SJSA1 (cell line): Measurements from ENCODE around the gene TJP3. TPM values are rescaled to one million over a fixed set of nuclear protein-coding genes. Genes with fewer than 3 reads are reported as not detected.

Source experiments
- DNase-seq, 2 experiments: peaks; one replicate each; pipeline ENCODE4 v3.0.0-alpha.2; 2015 to 2020; ENCODE audit warnings: low spot score in 2 of 2, low read depth in 1 of 2
- H3K27ac ChIP-seq: fragments of 250-450 bp; sonication (Bioruptor Pico); 2 replicates; pipeline ENCODE4 v1.5.1; 2020; ENCODE audit warnings: mild to moderate bottlenecking, moderate library complexity
- H3K27me3 ChIP-seq: fragments of 250-450 bp; sonication (Bioruptor Pico); replicated peaks from 2 replicates; pipeline ENCODE4 v1.5.1; 2020; ENCODE audit warnings: mild to moderate bottlenecking, moderate library complexity
- H3K36me3 ChIP-seq: fragments of 250-450 bp; sonication (Bioruptor Pico); 2 replicates; pipeline ENCODE4 v1.5.1; 2020; ENCODE audit warnings: mild to moderate bottlenecking
- H3K4me1 ChIP-seq: fragments of 250-450 bp; sonication (Bioruptor Pico); replicated peaks from 2 replicates; pipeline ENCODE4 v1.6.1; 2021; ENCODE audit warnings: mild to moderate bottlenecking
- H3K4me3 ChIP-seq: fragments of 250-450 bp; sonication (Bioruptor Pico); 2 replicates; pipeline ENCODE4 v1.5.1; 2020; ENCODE audit warnings: mild to moderate bottlenecking
- H3K9me3 ChIP-seq: fragments of 250-450 bp; sonication (Bioruptor Pico); replicated peaks from 2 replicates; pipeline ENCODE4 v1.5.1; 2020; ENCODE audit warnings: mild to moderate bottlenecking
- total RNA-seq: library from RNA; depleted of rRNA; stranded (reverse); fragments of >200 nt; shearing (Covaris generic); gene quantifications from 2 replicates; pipeline ENCODE4 v1.2.3, GENCODE V29; 2014

The TJP3 gene
- total RNA-seq, 1 experiment from 2014 or later: not detected

GRCh38 chr19:3691372-3691716 is 16.8 kb upstream of the TJP3 start:
- H3K36me3 ChIP-seq: peaks cover 4% of the 10 kb centered on the region; the same call in 1 of the 2 replicates
- H3K4me1 ChIP-seq: no peaks in the 10 kb centered on the region
- no peaks in the 10 kb centered on the region for H3K27me3 ChIP-seq
- H3K9me3 ChIP-seq: no peaks in the 10 kb centered on the region
- no peak for DNase-seq
- no peak overlapping the region for H3K4me3 ChIP-seq
- no peak overlapping the region for H3K27ac ChIP-seq

- H3K9me3 ChIP-seq: no peaks in the 10 kb centered on the region
- peaks cover 4% of the 10 kb centered on the region; the same call in 1 of the 2 replicates for H3K36me3 ChIP-seq
- H3K4me3 ChIP-seq: no peak overlapping the region
- H3K4me1 ChIP-seq: no peaks in the 10 kb centered on the region
- H3K27ac ChIP-seq: no peak overlapping the region
- no peaks in the 10 kb centered on the region for H3K27me3 ChIP-seq
- no peak for DNase-seq
Measured at GRCh38 chr19:3691726-3692125, 16.5 kb upstream of the TJP3 start.

GRCh38 chr19:3692141-3693024 is 15.8 kb upstream of the TJP3 start:
- Histone ChIP-seq H3K36me3 (peaks cover 4% of the 10 kb centered on the region; the same call in 1 of the 2 replicates), H3K9me3 (no peaks in the 10 kb centered on the region), H3K4me3 (no peak overlapping the region), H3K4me1 (no peaks in the 10 kb centered on the region), H3K27me3 (no peaks in the 10 kb centered on the region), H3K27ac (no peak overlapping the region)
- no peak for DNase-seq

GRCh38 chr19:3693025-3693925 is 14.9 kb upstream of the TJP3 start:
- no peak for DNase-seq
- Histone ChIP-seq H3K36me3 (peaks cover 7% of the 10 kb centered on the region; the same call in 1 of the 2 replicates), H3K9me3 (no peaks in the 10 kb centered on the region), H3K27ac (no peak overlapping the region), H3K27me3 (no peaks in the 10 kb centered on the region), H3K4me3 (no peak overlapping the region), H3K4me1 (peaks cover 2% of the 10 kb centered on the region; the same call in 1 of the 2 replicates)

- no peak for DNase-seq
- Histone ChIP-seq H3K27ac (no peak overlapping the region), H3K36me3 (peaks cover 11% of the 10 kb centered on the region), H3K4me3 (no peak overlapping the region), H3K4me1 (peaks cover 11% of the 10 kb centered on the region), H3K9me3 (no peaks in the 10 kb centered on the region), H3K27me3 (no peaks in the 10 kb centered on the region)
Measured at GRCh38 chr19:3694361-3695123, 13.6 kb upstream of the TJP3 start.

- no peak overlapping the region for H3K4me3 ChIP-seq
- no peak overlapping the region for H3K27ac ChIP-seq
- H3K9me3 ChIP-seq: no peaks in the 10 kb centered on the region
- H3K36me3 ChIP-seq: peaks cover 17% of the 10 kb centered on the region
- H3K27me3 ChIP-seq: no peaks in the 10 kb centered on the region
- DNase-seq: no peak
- peaks cover 12% of the 10 kb centered on the region for H3K4me1 ChIP-seq
Measured at GRCh38 chr19:3695124-3695733, 13.0 kb upstream of the TJP3 start.

- no peak for DNase-seq
- no peak overlapping the region for H3K27ac ChIP-seq
Measured at GRCh38 chr19:3695986-3696659, 12.1 kb upstream of the TJP3 start.

GRCh38 chr19:3696660-3696995 is 11.6 kb upstream of the TJP3 start:
- Histone ChIP-seq H3K27me3 (no peaks in the 10 kb centered on the region), H3K9me3 (no peaks in the 10 kb centered on the region), H3K4me1 (peaks cover 19% of the 10 kb centered on the region), H3K4me3 (no peak overlapping the region), H3K36me3 (peaks cover 17% of the 10 kb centered on the region), H3K27ac (no peak overlapping the region)
- DNase-seq: no peak

More at GRCh38 chr19:3695986-3696659, 12.1 kb upstream of the TJP3 start:
- H3K9me3 ChIP-seq: no peaks in the 10 kb centered on the region
- no peak overlapping the region for H3K4me3 ChIP-seq
- peaks cover 19% of the 10 kb centered on the region for H3K4me1 ChIP-seq
- H3K36me3 ChIP-seq: peaks cover 17% of the 10 kb centered on the region
- no peaks in the 10 kb centered on the region for H3K27me3 ChIP-seq

GRCh38 chr19:3697094-3697493 is 11.1 kb upstream of the TJP3 start:
- Histone ChIP-seq H3K36me3 (peaks cover 17% of the 10 kb centered on the region), H3K27ac (no peak overlapping the region), H3K9me3 (no peaks in the 10 kb centered on the region), H3K27me3 (no peaks in the 10 kb centered on the region), H3K4me1 (peaks cover 19% of the 10 kb centered on the region), H3K4me3 (no peak overlapping the region)
- no peak for DNase-seq

GRCh38 chr19:3697671-3698385 is 10.4 kb upstream of the TJP3 start:
- Histone ChIP-seq H3K27ac (no peak overlapping the region), H3K27me3 (no peaks in the 10 kb centered on the region), H3K36me3 (peaks cover 17% of the 10 kb centered on the region), H3K4me1 (peaks cover 19% of the 10 kb centered on the region), H3K9me3 (no peaks in the 10 kb centered on the region), H3K4me3 (no peak overlapping the region)
- no peak for DNase-seq

- Histone ChIP-seq H3K36me3 (peaks cover 17% of the 10 kb centered on the region), H3K9me3 (no peaks in the 10 kb centered on the region), H3K27ac (no peak overlapping the region), H3K4me3 (no peak overlapping the region), H3K27me3 (no peaks in the 10 kb centered on the region), H3K4me1 (peaks cover 19% of the 10 kb centered on the region)
- no peak for DNase-seq
Measured at GRCh38 chr19:3698386-3698950, 9.7 kb upstream of the TJP3 start.
